SU-DHL-6 (cell line): ENCODE data around the gene SAXO1.

Source experiments
- H2AFZ ChIP-seq: fragments of 200-600 bp; sonication (generic); 2 replicates; pipeline ENCODE4 v1.6.1; 2014; ENCODE audit warnings: low read depth, mild to moderate bottlenecking, moderate library complexity, mixed read lengths, antibody characterized with exemption, low read length; ENCODE audit not compliant: severe bottlenecking
- H3F3A ChIP-seq: fragments of 200-600 bp; shearing (Covaris generic); 2 replicates; pipeline ENCODE4 v1.6.0; 2016; ENCODE audit warnings: antibody characterized with exemption, mild to moderate bottlenecking; ENCODE audit not compliant: insufficient read depth
- H3K27ac ChIP-seq: fragments of 200-600 bp; sonication (generic); 2 replicates; pipeline ENCODE4 v1.5.1; 2016; ENCODE audit warnings: low read depth, mild to moderate bottlenecking, low read length, moderate library complexity, mixed read lengths
- H3K27me3 ChIP-seq: fragments of 200-600 bp; sonication (generic), shearing (Covaris generic); 2 replicates; pipeline ENCODE4 v1.6.0; 2014; ENCODE audit warnings: mild to moderate bottlenecking, low read length
- H3K36me3 ChIP-seq: fragments of 200-600 bp; sonication (generic); 2 replicates; pipeline ENCODE4 v1.6.1; 2014; ENCODE audit warnings: mild to moderate bottlenecking, low read length, mixed read lengths
- H3K4me2 ChIP-seq: fragments of 300-600, 200-600 bp; shearing (Covaris generic), sonication (generic); 2 replicates; pipeline ENCODE4 v1.6.0; 2014; ENCODE audit warnings: low read length, low read depth, mild to moderate bottlenecking; ENCODE audit not compliant: poor library complexity, severe bottlenecking
- H3K4me3 ChIP-seq: fragments of 200-600 bp; sonication (generic); 2 replicates; pipeline ENCODE4 v1.5.1; 2014; ENCODE audit warnings: antibody characterized with exemption, low read length, mild to moderate bottlenecking, mixed read lengths; ENCODE audit not compliant: insufficient read depth, poor library complexity, severe bottlenecking
- H3K79me2 ChIP-seq: fragments of 200-600 bp; sonication (generic); 2 replicates; pipeline ENCODE4 v1.6.1; 2014; ENCODE audit warnings: mild to moderate bottlenecking, low read length, moderate library complexity; ENCODE audit not compliant: insufficient read depth
- H3K9ac ChIP-seq: fragments of 200-600 bp; sonication (generic); 2 replicates; pipeline ENCODE4 v1.7.0; 2014; ENCODE audit warnings: mild to moderate bottlenecking, low read length
- H3K9me2 ChIP-seq: fragments of 200-600 bp; sonication (generic); replicated peaks from 2 replicates; pipeline ENCODE4 v1.6.1; 2014; ENCODE audit warnings: low read length; ENCODE audit not compliant: insufficient read depth
- H3K9me3 ChIP-seq: fragments of 200-600 bp; sonication (generic); 2 replicates; pipeline ENCODE4 v1.6.1; 2014; ENCODE audit warnings: low read length, mixed read lengths; ENCODE audit not compliant: insufficient read depth
- H4K20me1 ChIP-seq: fragments of 200-600 bp; sonication (generic); 2 replicates; pipeline ENCODE4 v1.6.1; 2014; ENCODE audit warnings: low read depth, mild to moderate bottlenecking, antibody characterized with exemption, low read length, moderate library complexity, mixed read lengths
- CTCF ChIP-seq: fragments of 200-600 bp; sonication (generic); IDR thresholded peaks from one replicate; pipeline ENCODE4 v1.5.1; 2017; ENCODE audit warnings: antibody characterized with exemption, mild to moderate bottlenecking, low read length, moderate library complexity; ENCODE audit not compliant: insufficient read depth, poor library complexity, severe bottlenecking
- EZH2phosphoT487 ChIP-seq: fragments of 200-600 bp; sonication (generic), shearing (Covaris generic); conservative IDR thresholded peaks from 2 replicates; pipeline ENCODE4 v1.6.1; 2018; ENCODE audit warnings: mild to moderate bottlenecking, antibody characterized with exemption, low read length, moderate library complexity, mixed read lengths

The SAXO1 gene

GRCh38 chr9:19020886-19021455, 12.0 kb downstream of the SAXO1 start:
- Histone ChIP-seq H3K4me2 (no peak overlapping the region), H3K9me3 (no peaks in the 10 kb centered on the region), H3F3A (no peaks in the 10 kb centered on the region), H3K79me2 (no peaks in the 10 kb centered on the region), H3K9ac (no peak overlapping the region), H3K36me3 (no peaks in the 10 kb centered on the region), H3K27me3 (no peaks in the 10 kb centered on the region), H3K4me3 (no peak overlapping the region), H2AFZ (no peak overlapping the region), H4K20me1 (no peaks in the 10 kb centered on the region), H3K27ac (no peak overlapping the region), H3K9me2 (no peaks in the 10 kb centered on the region)
- no peak for TF ChIP-seq CTCF
- TF ChIP-seq EZH2phosphoT487, result no peak

- no peak overlapping the region for H2AFZ ChIP-seq
- H3K36me3 ChIP-seq, result no peaks in the 10 kb centered on the region
- H3F3A ChIP-seq, result no peaks in the 10 kb centered on the region
- H3K27ac ChIP-seq, result no peak overlapping the region
- no peaks in the 10 kb centered on the region for H3K9me2 ChIP-seq
- no peaks in the 10 kb centered on the region for H3K79me2 ChIP-seq
- H3K9me3 ChIP-seq, result no peaks in the 10 kb centered on the region
- no peaks in the 10 kb centered on the region for H4K20me1 ChIP-seq
- no peak overlapping the region for H3K4me3 ChIP-seq
- no peak overlapping the region for H3K4me2 ChIP-seq
- H3K27me3 ChIP-seq, result no peaks in the 10 kb centered on the region
- TF ChIP-seq EZH2phosphoT487, result no peak
- H3K9ac ChIP-seq, result no peak overlapping the region
These were observed 14.8 kb downstream of the SAXO1 start for GRCh38 chr9:19018201-19018600.

- no peak overlapping the region for H2AFZ ChIP-seq
- H4K20me1 ChIP-seq, result no peaks in the 10 kb centered on the region
- no peak overlapping the region for H3K4me2 ChIP-seq
- no peaks in the 10 kb centered on the region for H3F3A ChIP-seq
- TF ChIP-seq CTCF, result no peak
- no peak for TF ChIP-seq EZH2phosphoT487
- H3K36me3 ChIP-seq, result no peaks in the 10 kb centered on the region
- no peak overlapping the region for H3K9ac ChIP-seq
- no peaks in the 10 kb centered on the region for H3K79me2 ChIP-seq
- H3K4me3 ChIP-seq, result no peak overlapping the region
- no peak overlapping the region for H3K27ac ChIP-seq
- H3K27me3 ChIP-seq, result no peaks in the 10 kb centered on the region
- no peaks in the 10 kb centered on the region for H3K9me3 ChIP-seq
- H3K9me2 ChIP-seq, result no peaks in the 10 kb centered on the region
These were observed 23.5 kb downstream of the SAXO1 start for GRCh38 chr9:19009391-19009965.

DNA sequence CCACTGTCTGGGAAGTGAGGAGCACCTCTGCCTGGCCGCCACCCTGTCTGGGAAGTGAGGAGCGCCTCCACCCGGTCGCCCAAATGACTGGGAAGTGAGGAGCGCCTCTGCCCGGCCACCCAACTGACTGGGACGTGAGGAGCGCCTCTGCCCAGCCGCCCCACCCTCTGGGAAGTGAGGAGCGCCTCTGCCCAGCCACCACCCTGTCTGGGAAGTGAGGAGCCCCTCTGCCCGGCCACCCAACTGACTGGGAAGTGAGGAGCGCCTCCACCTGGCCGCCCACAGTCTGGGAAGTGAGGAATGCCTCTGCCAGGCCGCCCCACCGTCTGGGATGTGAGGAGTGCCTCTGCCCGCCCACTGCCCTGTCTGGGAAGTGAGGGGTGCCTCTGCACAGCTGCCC, 32.9 kb downstream of the SAXO1 start:
- no peaks in the 10 kb centered on the region for H3K36me3 ChIP-seq
- H3K9me2 ChIP-seq, result no peaks in the 10 kb centered on the region
- H3K9ac ChIP-seq, result no peak overlapping the region
- H4K20me1 ChIP-seq, result no peaks in the 10 kb centered on the region
- TF ChIP-seq CTCF (no peak), EZH2phosphoT487 (no peak)
- no peaks in the 10 kb centered on the region for H3K79me2 ChIP-seq
- no peak overlapping the region for H3K27ac ChIP-seq
- H3K27me3 ChIP-seq, result no peaks in the 10 kb centered on the region
- no peak overlapping the region for H3K4me3 ChIP-seq
- H2AFZ ChIP-seq, result no peak overlapping the region
- peaks cover 3% of the 10 kb centered on the region; the same call in 1 of the 2 replicates for H3K9me3 ChIP-seq
- no peak overlapping the region for H3K4me2 ChIP-seq
- H3F3A ChIP-seq, result no peaks in the 10 kb centered on the region
